IPS DF 6.9 (cell line): Measurements from ENCODE around the gene SSR1.

Experiments
- DNase-seq: peaks from one replicate; pipeline ENCODE4 v3.0.0-alpha.2; 2013; ENCODE audit warnings: low read depth, low spot score
- H3K27ac ChIP-seq: one replicate; pipeline ENCODE4 v1.5.1; 2013; ENCODE audit warnings: low read length, control low read depth
- H3K27me3 ChIP-seq: 2 replicates; pipeline ENCODE4 v1.6.1; 2013; ENCODE audit warnings: mild to moderate bottlenecking, low read length; ENCODE audit not compliant: control insufficient read depth, insufficient read depth
- H3K36me3 ChIP-seq: 2 replicates; pipeline ENCODE4 v1.6.1; 2013; ENCODE audit warnings: low read length; ENCODE audit not compliant: control insufficient read depth, insufficient read depth
- H3K4me1 ChIP-seq: 2 replicates; pipeline ENCODE4 v1.6.1; 2013; ENCODE audit warnings: low read length; ENCODE audit not compliant: control insufficient read depth, insufficient read depth
- H3K4me3 ChIP-seq: 2 replicates; pipeline ENCODE4 v1.5.1; 2013; ENCODE audit warnings: mild to moderate bottlenecking, low read length
- H3K9me3 ChIP-seq: 2 replicates; pipeline ENCODE4 v1.6.1; 2013; ENCODE audit warnings: low read length, inconsistent platforms; ENCODE audit not compliant: control insufficient read depth, insufficient read depth
- WGBS: extraction: QIAGEN DNeasy Blood & Tissue Kit; methylation state at CpG from one replicate; pipeline ENCODE4 v1.1.7; 2013; ENCODE audit warnings: mixed read lengths, missing lambda C conversion rate; ENCODE audit not compliant: insufficient read length, insufficient coverage; 5-methylcytosine and 5-hydroxymethylcytosine counted together

The SSR1 gene

DNA sequence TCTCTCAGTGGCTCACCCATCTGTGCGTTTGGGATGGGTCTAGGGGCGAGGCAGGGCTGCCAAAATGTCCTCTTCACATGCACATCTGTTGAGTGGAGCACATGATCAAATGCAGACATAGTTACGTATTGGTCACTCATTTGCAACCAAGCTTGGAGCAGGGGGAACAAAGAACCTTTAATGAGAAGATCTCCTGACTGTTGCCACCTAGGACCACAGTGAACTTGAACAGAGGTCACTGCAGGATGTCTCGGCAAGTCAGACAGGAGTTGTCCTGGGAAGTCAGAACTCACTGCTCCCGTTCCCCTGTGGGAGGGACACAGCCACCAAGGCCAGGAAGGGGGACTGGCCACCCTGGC lies 73.4 kb downstream of the SSR1 start:
- Histone ChIP-seq H3K27me3 (no peaks in the 10 kb centered on the region), H3K9me3 (no peaks in the 10 kb centered on the region), H3K4me3 (no peak overlapping the region), H3K4me1 (peaks cover 9% of the 10 kb centered on the region; the same call in 1 of the 2 replicates), H3K27ac (no peak overlapping the region), H3K36me3 (no peaks in the 10 kb centered on the region)
- WGBS: no CpG with 5 or more reads among the region's 5 CpGs
- DNase-seq: no peak

GRCh38 chr6:7238900-7239589 lies 74.0 kb downstream of the SSR1 start:
- H3K9me3 ChIP-seq: no peaks in the 10 kb centered on the region
- H3K27ac ChIP-seq: no peak overlapping the region

DNA sequence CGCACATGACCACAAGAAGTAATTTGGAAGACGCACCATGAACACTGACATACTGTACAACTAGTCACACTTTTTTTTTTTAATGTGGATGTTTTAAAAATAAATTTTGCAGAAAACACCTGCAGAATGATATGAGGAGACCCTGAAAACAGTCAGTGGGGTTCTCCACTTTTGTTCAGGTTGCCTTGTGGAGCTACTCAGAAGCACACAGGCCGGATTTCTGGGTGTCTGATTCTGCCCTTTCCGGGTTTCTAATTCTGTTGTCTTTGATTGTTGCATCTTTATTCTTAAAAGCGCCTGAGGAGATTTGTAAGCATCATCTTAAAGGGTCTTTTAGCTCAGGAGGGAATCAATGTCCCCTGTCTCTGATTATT lies 74.5 kb downstream of the SSR1 start:
- no peaks in the 10 kb centered on the region for H3K36me3 ChIP-seq
- no CpG with 5 or more reads among the region's 5 CpGs for WGBS

More at GRCh38 chr6:7238900-7239589, 74.0 kb downstream of the SSR1 start:
- H3K27me3 ChIP-seq: no peaks in the 10 kb centered on the region
- H3K4me3 ChIP-seq: no peak overlapping the region
- H3K4me1 ChIP-seq: peaks cover 9% of the 10 kb centered on the region; the same call in 1 of the 2 replicates
- no peak for DNase-seq
- no peaks in the 10 kb centered on the region for H3K36me3 ChIP-seq
- no CpG with 5 or more reads among the region's 10 CpGs for WGBS

GRCh38 chr6:7237653-7238188 lies 75.3 kb downstream of the SSR1 start:
- Histone ChIP-seq H3K27me3 (no peaks in the 10 kb centered on the region), H3K4me3 (no peak overlapping the region), H3K27ac (no peak overlapping the region), H3K4me1 (peaks cover 5% of the 10 kb centered on the region; the same call in 1 of the 2 replicates), H3K9me3 (no peaks in the 10 kb centered on the region), H3K36me3 (no peaks in the 10 kb centered on the region)
- DNase-seq: no peak
- no CpG with 5 or more reads among the region's 8 CpGs for WGBS

More for the DNA sequence above, 74.5 kb downstream of the SSR1 start:
- Histone ChIP-seq H3K4me1 (peaks cover 9% of the 10 kb centered on the region; the same call in 1 of the 2 replicates), H3K4me3 (no peak overlapping the region), H3K27ac (no peak overlapping the region), H3K27me3 (no peaks in the 10 kb centered on the region), H3K9me3 (no peaks in the 10 kb centered on the region)
- no peak for DNase-seq

GRCh38 chr6:7236306-7237209 lies 76.4 kb downstream of the SSR1 start:
- H3K4me3 ChIP-seq: no peak overlapping the region
- no peak overlapping the region for H3K27ac ChIP-seq
- peaks cover 3% of the 10 kb centered on the region; the same call in 1 of the 2 replicates for H3K36me3 ChIP-seq
- H3K9me3 ChIP-seq: no peaks in the 10 kb centered on the region
- no CpG with 5 or more reads among the region's 8 CpGs for WGBS
- H3K27me3 ChIP-seq: no peaks in the 10 kb centered on the region
- no peak for DNase-seq
- H3K4me1 ChIP-seq: peaks cover under 1% of the 10 kb centered on the region; the same call in 1 of the 2 replicates

GRCh38 chr6:7235712-7236305 lies 77.2 kb downstream of the SSR1 start:
- no peaks in the 10 kb centered on the region for H3K27me3 ChIP-seq
- no peak overlapping the region for H3K27ac ChIP-seq
- no peaks in the 10 kb centered on the region for H3K9me3 ChIP-seq
- WGBS: no CpG with 5 or more reads among the region's 9 CpGs
- H3K4me1 ChIP-seq: no peaks in the 10 kb centered on the region; the same call in 1 of the 2 replicates
- no peak overlapping the region for H3K4me3 ChIP-seq
- DNase-seq: no peak
- peaks cover 9% of the 10 kb centered on the region for H3K36me3 ChIP-seq

DNA sequence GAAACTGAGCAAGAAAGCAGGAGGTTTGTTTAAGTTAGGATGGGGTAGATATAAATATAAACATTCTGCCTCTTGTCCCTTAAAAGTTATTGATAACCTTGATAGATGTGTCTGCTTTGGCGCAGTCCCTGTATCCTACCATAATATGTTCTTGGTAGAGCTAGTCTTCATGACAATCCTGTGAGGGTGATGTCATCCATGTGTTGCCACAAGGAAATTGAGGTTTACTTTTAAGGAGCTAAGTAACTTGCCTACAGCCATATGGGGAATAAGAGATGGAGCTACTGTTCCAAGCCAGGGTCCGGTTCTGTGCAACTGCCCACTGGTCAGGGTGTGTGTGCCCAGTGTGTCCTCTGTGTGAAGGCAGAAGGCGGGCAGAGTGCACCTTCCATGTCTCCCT lies 78.5 kb downstream of the SSR1 start:
- DNase-seq: no peak
- H3K27me3 ChIP-seq: no peaks in the 10 kb centered on the region
- H3K36me3 ChIP-seq: peaks cover 18% of the 10 kb centered on the region
- no peaks in the 10 kb centered on the region for H3K9me3 ChIP-seq
- no peaks in the 10 kb centered on the region; the same call in 1 of the 2 replicates for H3K4me1 ChIP-seq
- no peak overlapping the region for H3K27ac ChIP-seq
- no CpG with 5 or more reads among the region's 3 CpGs for WGBS
- no peak overlapping the region for H3K4me3 ChIP-seq

- Histone ChIP-seq H3K36me3 (peaks cover 26% of the 10 kb centered on the region), H3K27ac (no peak overlapping the region), H3K9me3 (no peaks in the 10 kb centered on the region), H3K27me3 (no peaks in the 10 kb centered on the region), H3K4me1 (no peaks in the 10 kb centered on the region), H3K4me3 (no peak overlapping the region)
- no peak for DNase-seq
- WGBS: no CpG with 5 or more reads among the region's 2 CpGs
Observed at GRCh38 chr6:7232351-7232750, 80.6 kb downstream of the SSR1 start.

DNA sequence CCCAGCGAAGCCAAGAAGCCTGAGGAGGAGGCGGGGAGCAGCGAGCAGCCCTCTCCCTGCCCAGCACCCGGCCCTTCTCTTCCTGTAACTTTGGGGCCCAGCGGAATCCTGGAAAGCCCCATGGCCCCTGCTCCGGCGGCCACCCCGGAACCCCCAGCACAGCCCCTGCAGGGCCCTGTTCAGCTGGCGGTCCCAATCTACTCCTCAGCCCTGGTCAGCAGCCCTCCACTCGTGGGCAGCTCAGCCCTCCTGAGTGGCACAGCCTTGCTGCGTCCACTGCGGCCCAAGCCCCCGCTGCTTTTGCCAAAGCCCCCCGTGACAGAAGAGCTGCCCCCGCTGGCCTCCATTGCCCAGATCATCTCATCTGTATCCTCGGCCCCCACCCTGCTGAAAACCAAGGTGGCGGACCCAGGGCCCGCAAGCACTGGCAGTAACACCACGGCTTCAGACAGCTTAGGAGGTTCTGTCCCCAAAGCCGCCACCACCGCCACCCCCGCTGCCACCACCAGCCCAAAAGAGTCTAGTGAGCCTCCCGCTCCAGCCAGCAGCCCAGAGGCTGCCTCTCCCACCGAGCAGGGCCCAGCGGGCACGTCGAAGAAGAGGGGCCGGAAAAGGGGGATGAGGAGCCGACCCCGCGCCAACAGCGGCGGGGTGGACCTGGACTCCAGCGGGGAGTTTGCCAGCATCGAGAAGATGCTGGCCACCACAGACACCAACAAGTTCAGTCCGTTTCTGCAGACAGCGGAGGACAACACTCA lies 81.9 kb downstream of the SSR1 start:
- H3K27ac ChIP-seq: no peak overlapping the region
- no CpG with 5 or more reads among the region's 37 CpGs for WGBS
- H3K36me3 ChIP-seq: peaks cover 26% of the 10 kb centered on the region
- no peaks in the 10 kb centered on the region for H3K27me3 ChIP-seq
- no peaks in the 10 kb centered on the region for H3K4me1 ChIP-seq
- H3K4me3 ChIP-seq: no peak overlapping the region
- H3K9me3 ChIP-seq: no peaks in the 10 kb centered on the region
- DNase-seq: no peak

- no peak for DNase-seq
- no peaks in the 10 kb centered on the region for H3K9me3 ChIP-seq
- peaks cover 28% of the 10 kb centered on the region for H3K36me3 ChIP-seq
- no peaks in the 10 kb centered on the region for H3K4me1 ChIP-seq
- no peak overlapping the region for H3K4me3 ChIP-seq
- H3K27ac ChIP-seq: no peak overlapping the region
- WGBS: no CpG with 5 or more reads among the region's 39 CpGs
- no peaks in the 10 kb centered on the region for H3K27me3 ChIP-seq
Observed at GRCh38 chr6:7230327-7230691, 82.7 kb downstream of the SSR1 start.
